HEK293 (cell line): Measurements from ENCODE around the gene TMTC1.

Experiments
- GLIS1 ChIP-seq: fragments of 450-650 bp; formaldehyde crosslinking; IDR thresholded peaks from 2 replicates; pipeline ENCODE4 v1.5.1; 2016; ENCODE audit warnings: missing biosample characterization, missing genetic modification characterization
- KLF8 ChIP-seq: fragments of 450-650 bp; formaldehyde crosslinking; IDR thresholded peaks from 2 replicates; pipeline ENCODE4 v1.5.1; 2016; ENCODE audit warnings: missing biosample characterization, missing genetic modification characterization
- TCF7L2 ChIP-seq: IDR thresholded peaks from 2 replicates; pipeline ENCODE4 v1.6.1; 2011; ENCODE audit warnings: low read depth, mild to moderate bottlenecking, inconsistent platforms, low read length, moderate library complexity, borderline replicate concordance
- ZBTB17 ChIP-seq: fragments of 450-650 bp; formaldehyde crosslinking; IDR thresholded peaks from 2 replicates; pipeline ENCODE4 v1.5.1; 2016; ENCODE audit warnings: missing biosample characterization, missing genetic modification characterization
- ZBTB7A ChIP-seq: fragments of 450-650 bp; formaldehyde crosslinking; IDR thresholded peaks from 2 replicates; pipeline ENCODE4 v1.5.1; 2016; ENCODE audit warnings: low read depth, missing biosample characterization, missing genetic modification characterization
- ZNF274 ChIP-seq, 2 experiments: fragments of 200-500 bp in 1 of 2; fragments of 450-650 bp in 1 of 2; sonication (Bioruptor generic) in 1 of 2; formaldehyde crosslinking in 1 of 2; IDR thresholded peaks; 2 replicates each; pipeline versions ENCODE4 v1.5.1 to v1.6.1; 2014 to 2016; ENCODE audit warnings: borderline replicate concordance in 1 of 2, inconsistent platforms in 1 of 2, low read length in 1 of 2, missing biosample characterization in 1 of 2, missing genetic modification characterization in 1 of 2
- ZNF391 ChIP-seq: fragments of 450-650 bp; formaldehyde crosslinking; IDR thresholded peaks from 2 replicates; pipeline ENCODE4 v1.5.1; 2016; ENCODE audit warnings: low read depth, missing biosample characterization, missing genetic modification characterization, borderline replicate concordance
- ZNF394 ChIP-seq: fragments of 450-650 bp; formaldehyde crosslinking; IDR thresholded peaks from 2 replicates; pipeline ENCODE4 v1.5.1; 2016; ENCODE audit warnings: missing biosample characterization, missing genetic modification characterization, mild to moderate bottlenecking, moderate library complexity, borderline replicate concordance
- ZNF624 ChIP-seq: fragments of 450-650 bp; formaldehyde crosslinking; IDR thresholded peaks from 2 replicates; pipeline ENCODE4 v1.5.1; 2017; ENCODE audit warnings: missing biosample characterization, missing genetic modification characterization
- TF ChIP-seq, protein P1 (sequence below): fragments of 450-650 bp; formaldehyde crosslinking; IDR thresholded peaks from 2 replicates; pipeline ENCODE4 v1.5.1; 2016; ENCODE audit warnings: missing biosample characterization, missing genetic modification characterization
- TF ChIP-seq, protein P2 (sequence below): fragments of 450-650 bp; formaldehyde crosslinking; IDR thresholded peaks from 2 replicates; pipeline ENCODE4 v1.5.1; 2016; ENCODE audit warnings: missing biosample characterization, missing genetic modification characterization
- TF ChIP-seq, protein P3 (sequence below): fragments of 450-650 bp; formaldehyde crosslinking; IDR thresholded peaks from 2 replicates; pipeline ENCODE4 v1.5.1; 2017; ENCODE audit warnings: missing biosample characterization, missing genetic modification characterization
- TF ChIP-seq, protein P4 (sequence below): fragments of 450-650 bp; formaldehyde crosslinking; IDR thresholded peaks from 2 replicates; pipeline ENCODE4 v1.5.1; 2016; ENCODE audit warnings: missing biosample characterization, missing genetic modification characterization
- TF ChIP-seq, protein P5 (sequence below): fragments of 450-650 bp; formaldehyde crosslinking; IDR thresholded peaks from 2 replicates; pipeline ENCODE4 v1.5.1; 2016; ENCODE audit warnings: missing biosample characterization, missing genetic modification characterization

DNA sequence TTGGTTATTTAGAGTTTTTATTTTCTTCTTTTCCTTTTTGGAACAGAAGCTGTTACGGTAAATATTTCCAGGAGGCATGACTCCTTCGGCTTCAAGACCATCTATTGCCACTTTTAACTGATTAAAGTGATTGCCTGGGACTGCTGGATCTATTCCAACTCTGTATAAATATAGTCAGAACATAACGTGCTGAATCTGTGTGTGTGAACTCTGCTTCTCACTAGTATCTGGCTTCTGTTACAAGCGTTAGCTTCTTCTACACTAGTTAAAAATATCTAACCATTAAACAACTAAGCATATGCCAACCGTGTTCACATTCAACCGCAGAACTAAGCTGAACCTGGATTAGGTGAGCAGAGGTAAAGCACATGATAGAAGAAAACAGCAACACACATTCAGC, 49.0 kb downstream of the TMTC1 start:
- TF ChIP-seq, protein P1, sequence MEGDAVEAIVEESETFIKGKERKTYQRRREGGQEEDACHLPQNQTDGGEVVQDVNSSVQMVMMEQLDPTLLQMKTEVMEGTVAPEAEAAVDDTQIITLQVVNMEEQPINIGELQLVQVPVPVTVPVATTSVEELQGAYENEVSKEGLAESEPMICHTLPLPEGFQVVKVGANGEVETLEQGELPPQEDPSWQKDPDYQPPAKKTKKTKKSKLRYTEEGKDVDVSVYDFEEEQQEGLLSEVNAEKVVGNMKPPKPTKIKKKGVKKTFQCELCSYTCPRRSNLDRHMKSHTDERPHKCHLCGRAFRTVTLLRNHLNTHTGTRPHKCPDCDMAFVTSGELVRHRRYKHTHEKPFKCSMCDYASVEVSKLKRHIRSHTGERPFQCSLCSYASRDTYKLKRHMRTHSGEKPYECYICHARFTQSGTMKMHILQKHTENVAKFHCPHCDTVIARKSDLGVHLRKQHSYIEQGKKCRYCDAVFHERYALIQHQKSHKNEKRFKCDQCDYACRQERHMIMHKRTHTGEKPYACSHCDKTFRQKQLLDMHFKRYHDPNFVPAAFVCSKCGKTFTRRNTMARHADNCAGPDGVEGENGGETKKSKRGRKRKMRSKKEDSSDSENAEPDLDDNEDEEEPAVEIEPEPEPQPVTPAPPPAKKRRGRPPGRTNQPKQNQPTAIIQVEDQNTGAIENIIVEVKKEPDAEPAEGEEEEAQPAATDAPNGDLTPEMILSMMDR (tag by site-specific recombination): no peak
- TF ChIP-seq ZNF391 (tag by site-specific recombination): no peak
- TF ChIP-seq, protein P2, sequence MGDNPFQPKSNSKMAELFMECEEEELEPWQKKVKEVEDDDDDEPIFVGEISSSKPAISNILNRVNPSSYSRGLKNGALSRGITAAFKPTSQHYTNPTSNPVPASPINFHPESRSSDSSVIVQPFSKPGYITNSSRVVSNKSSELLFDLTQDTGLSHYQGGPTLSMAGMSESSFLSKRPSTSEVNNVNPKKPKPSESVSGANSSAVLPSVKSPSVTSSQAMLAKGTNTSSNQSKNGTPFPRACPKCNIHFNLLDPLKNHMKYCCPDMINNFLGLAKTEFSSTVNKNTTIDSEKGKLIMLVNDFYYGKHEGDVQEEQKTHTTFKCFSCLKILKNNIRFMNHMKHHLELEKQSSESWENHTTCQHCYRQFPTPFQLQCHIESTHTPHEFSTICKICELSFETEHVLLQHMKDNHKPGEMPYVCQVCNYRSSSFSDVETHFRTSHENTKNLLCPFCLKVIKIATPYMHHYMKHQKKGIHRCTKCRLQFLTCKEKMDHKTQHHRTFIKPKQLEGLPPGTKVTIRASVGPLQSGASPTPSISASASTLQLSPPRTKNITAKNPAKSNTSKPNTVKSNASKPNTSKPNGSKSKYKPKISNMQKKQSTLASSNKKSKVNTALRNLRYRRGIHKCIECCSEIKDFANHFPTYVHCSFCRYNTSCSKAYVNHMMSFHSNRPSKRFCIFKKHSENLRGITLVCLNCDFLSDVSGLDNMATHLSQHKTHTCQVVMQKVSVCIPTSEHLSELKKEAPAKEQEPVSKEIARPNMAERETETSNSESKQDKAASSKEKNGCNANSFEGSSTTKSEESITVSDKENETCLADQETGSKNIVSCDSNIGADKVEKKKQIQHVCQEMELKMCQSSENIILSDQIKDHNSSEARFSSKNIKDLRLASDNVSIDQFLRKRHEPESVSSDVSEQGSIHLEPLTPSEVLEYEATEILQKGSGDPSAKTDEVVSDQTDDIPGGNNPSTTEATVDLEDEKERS: no peak
- TF ChIP-seq, protein P3, sequence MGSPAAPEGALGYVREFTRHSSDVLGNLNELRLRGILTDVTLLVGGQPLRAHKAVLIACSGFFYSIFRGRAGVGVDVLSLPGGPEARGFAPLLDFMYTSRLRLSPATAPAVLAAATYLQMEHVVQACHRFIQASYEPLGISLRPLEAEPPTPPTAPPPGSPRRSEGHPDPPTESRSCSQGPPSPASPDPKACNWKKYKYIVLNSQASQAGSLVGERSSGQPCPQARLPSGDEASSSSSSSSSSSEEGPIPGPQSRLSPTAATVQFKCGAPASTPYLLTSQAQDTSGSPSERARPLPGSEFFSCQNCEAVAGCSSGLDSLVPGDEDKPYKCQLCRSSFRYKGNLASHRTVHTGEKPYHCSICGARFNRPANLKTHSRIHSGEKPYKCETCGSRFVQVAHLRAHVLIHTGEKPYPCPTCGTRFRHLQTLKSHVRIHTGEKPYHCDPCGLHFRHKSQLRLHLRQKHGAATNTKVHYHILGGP (tag by site-specific recombination): no peak
- TF ChIP-seq ZNF274 (IDR thresholded peaks at IDR 0.05; ENCODE audit: low read length): no peak
- no peak for TF ChIP-seq ZNF274 (tag by site-specific recombination; IDR thresholded peaks at IDR 0.05; ENCODE audit: borderline replicate concordance)
- TF ChIP-seq, protein P4, sequence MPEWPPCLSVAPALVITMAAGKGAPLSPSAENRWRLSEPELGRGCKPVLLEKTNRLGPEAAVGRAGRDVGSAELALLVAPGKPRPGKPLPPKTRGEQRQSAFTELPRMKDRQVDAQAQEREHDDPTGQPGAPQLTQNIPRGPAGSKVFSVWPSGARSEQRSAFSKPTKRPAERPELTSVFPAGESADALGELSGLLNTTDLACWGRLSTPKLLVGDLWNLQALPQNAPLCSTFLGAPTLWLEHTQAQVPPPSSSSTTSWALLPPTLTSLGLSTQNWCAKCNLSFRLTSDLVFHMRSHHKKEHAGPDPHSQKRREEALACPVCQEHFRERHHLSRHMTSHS (tag by site-specific recombination): no peak
- TF ChIP-seq ZNF624 (tag by site-specific recombination): no peak
- TF ChIP-seq, protein P5, sequence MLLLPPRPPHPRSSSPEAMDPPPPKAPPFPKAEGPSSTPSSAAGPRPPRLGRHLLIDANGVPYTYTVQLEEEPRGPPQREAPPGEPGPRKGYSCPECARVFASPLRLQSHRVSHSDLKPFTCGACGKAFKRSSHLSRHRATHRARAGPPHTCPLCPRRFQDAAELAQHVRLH (tag by site-specific recombination): no peak
- no peak for TF ChIP-seq ZBTB17
- no peak for TF ChIP-seq TCF7L2
- TF ChIP-seq ZBTB7A (tag by site-specific recombination): no peak
- no peak for TF ChIP-seq GLIS1 (tag by site-specific recombination)
- TF ChIP-seq KLF8 (tag by site-specific recombination): no peak
- no peak for TF ChIP-seq ZNF394 (tag by site-specific recombination)
